Esophagus muscularis mucosa (tissue), 4 donors: ENCODE measurements around the gene PRDM16.
A peak's percentile ranks its signal among the peaks of the same experiment; 100 is the strongest.

Experiments
- CTCF ChIP-seq, 3 experiments: fragments of 200-600 bp in 2 of 3; fragments of 450-650 bp in 1 of 3; sonication (generic) in 2 of 3; IDR thresholded peaks; one replicate each; pipeline ENCODE4 v1.5.1; 2017 to 2019; ENCODE audit warnings: antibody characterized with exemption in 3 of 3, mild to moderate bottlenecking in 2 of 3, moderate library complexity in 1 of 3
- EP300 ChIP-seq: sonication (generic); formaldehyde crosslinking; IDR thresholded peaks from one replicate; pipeline ENCODE4 v1.6.1; 2017; ENCODE audit warnings: antibody characterized with exemption
- POLR2A ChIP-seq: fragments of 450-650 bp; IDR thresholded peaks from one replicate; pipeline ENCODE4 v1.6.1; 2017; ENCODE audit warnings: antibody characterized with exemption, moderate library complexity, mild to moderate bottlenecking, low read depth

GRCh38 chr1:3483801-3484444 lies 414.9 kb downstream of the PRDM16 start:
- TF ChIP-seq POLR2A (no peak), EP300 (no peak), CTCF (IDR thresholded peaks at IDR 0.05) (peak; percentile 65 to 78 (median 66))
